Muscle layer of colon (tissue), 2 donors: ENCODE data around the gene BANP.
"Not testable (repeated sequence)": the region's sequence is repeated elsewhere in the genome, so short reads cannot be mapped to it uniquely, and the experiment has no call there.

ENCODE experiments used
- H3K27ac ChIP-seq: one replicate; pipeline ENCODE4 v1.7.0; 2013; ENCODE audit warnings: low read depth, mild to moderate bottlenecking, low read length, moderate library complexity
- H3K27me3 ChIP-seq, 2 donors: one replicate each; pipeline ENCODE4 v1.7.0; 2013; ENCODE audit warnings: low read length in 2 of 2, mild to moderate bottlenecking in 2 of 2; ENCODE audit not compliant: insufficient read depth in 2 of 2, control insufficient read depth in 1 of 2
- H3K36me3 ChIP-seq: one replicate; pipeline ENCODE4 v1.7.0; 2013; ENCODE audit warnings: mild to moderate bottlenecking, low read length; ENCODE audit not compliant: insufficient read depth
- H3K4me1 ChIP-seq: one replicate; pipeline ENCODE4 v1.7.0; 2013; ENCODE audit warnings: mild to moderate bottlenecking, low read length; ENCODE audit not compliant: insufficient read depth
- H3K4me3 ChIP-seq, 2 donors: one replicate each; pipeline ENCODE4 v1.7.0; 2013; ENCODE audit warnings: low read length in 2 of 2, low read depth in 1 of 2, mild to moderate bottlenecking in 1 of 2, moderate library complexity in 1 of 2
- H3K9ac ChIP-seq: one replicate; pipeline ENCODE4 v1.7.0; 2013; ENCODE audit warnings: low read length
- H3K9me3 ChIP-seq: one replicate; pipeline ENCODE4 v1.7.0; 2013; ENCODE audit warnings: mild to moderate bottlenecking, low read length
- donor health status: abdominal sarcoma.
- donor health status: Adenocarcinoma of cecum.

Gene BANP

DNA sequence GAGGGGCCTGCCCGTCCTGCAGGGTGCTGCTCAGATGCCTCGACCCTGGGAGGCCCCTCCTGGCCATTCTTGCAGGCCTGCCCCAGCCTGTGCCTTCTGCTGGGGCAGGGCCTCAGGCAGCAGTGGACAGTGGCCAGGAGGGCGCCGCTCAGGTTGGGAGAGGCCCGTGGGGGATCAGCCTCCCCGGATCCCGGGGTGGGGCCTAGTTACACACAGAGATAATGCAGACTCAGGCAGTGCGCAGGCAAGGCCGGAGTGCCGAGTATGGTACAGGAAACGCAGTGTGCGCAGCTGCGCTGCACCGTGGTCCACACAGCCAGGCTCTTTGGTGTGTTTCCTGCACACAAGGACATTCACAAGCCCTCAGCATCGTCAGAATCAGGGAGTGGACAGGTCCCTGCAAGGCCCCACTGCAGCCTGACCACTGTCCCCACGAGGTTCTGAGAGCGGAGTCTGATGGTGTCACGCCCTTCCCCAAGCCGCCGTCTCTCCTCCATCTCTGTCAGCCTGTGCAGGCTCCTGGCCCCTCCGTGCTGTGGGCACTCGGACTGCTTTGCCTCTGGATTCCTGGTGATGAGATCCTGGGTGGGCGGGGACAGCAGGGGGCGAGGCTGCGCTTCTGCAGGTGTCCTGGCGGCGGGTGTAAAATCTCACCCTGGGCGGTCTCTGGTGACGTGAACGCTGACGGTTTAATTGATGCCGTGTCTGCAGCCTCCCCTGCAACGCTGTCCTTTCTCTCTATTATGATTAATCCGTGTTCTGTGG lies 141.7 kb downstream of the BANP start:
- H3K4me3 ChIP-seq, H3K9me3 ChIP-seq, H3K36me3 ChIP-seq, H3K27me3 ChIP-seq, H3K9ac ChIP-seq, H3K4me1 ChIP-seq, H3K27ac ChIP-seq: not testable (repeated sequence)

DNA sequence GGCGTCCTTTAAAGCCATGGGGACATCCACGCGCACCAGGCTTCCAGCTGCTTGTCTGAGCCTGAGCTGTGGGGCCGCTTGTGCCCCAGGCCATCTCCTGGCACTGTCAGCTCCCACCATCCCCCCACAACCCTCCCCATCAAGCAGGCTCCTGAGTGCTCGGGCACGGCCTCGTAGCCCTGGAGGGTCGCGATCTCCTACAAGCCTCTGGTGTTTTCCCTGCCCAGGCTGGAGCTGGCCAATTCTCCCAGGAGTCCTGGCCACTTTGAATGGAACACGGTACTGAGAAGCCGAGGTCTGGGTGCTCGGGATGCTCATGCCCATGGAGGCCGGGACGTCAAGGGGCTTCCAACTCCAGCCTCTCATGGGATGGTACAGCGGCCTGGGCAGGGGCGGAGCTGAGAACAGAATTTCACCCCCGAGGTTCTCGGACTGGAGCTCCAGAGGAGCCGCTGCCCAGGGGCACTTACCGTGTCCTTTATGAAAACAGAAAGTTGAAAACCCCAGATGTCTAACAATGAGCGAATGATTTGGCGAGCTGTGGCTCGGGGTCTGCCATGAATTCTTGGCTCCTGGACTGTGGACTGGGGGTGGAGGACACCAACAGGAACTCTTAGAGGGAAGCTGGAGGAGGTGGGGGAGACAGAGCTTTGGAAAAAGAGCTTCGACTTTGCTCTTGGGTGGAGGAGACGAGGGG lies 142.5 kb downstream of the BANP start:
- H3K9ac ChIP-seq, H3K4me3 ChIP-seq, H3K4me1 ChIP-seq, H3K27ac ChIP-seq, H3K9me3 ChIP-seq, H3K36me3 ChIP-seq, H3K27me3 ChIP-seq: not testable (repeated sequence)

DNA sequence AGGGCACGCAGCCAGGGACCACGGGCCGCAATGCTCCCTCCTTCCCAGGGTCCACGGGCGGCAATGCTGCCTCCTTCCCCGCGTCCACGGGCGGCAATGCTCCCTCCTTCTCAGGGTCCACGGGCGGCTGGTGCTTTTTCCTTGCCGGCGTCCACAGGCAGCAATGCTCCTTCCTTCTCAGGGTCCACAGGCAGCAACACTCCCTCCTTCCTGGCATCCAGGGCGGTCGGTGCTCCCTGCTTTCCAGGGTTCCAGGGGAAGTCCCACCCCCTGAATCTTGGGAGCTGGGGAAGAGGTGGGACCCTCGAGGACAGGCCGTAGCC lies 143.0 kb downstream of the BANP start:
- not testable (repeated sequence) for H3K27me3 ChIP-seq, H3K4me3 ChIP-seq, H3K27ac ChIP-seq, H3K9me3 ChIP-seq, H3K36me3 ChIP-seq, H3K9ac ChIP-seq, H3K4me1 ChIP-seq

DNA sequence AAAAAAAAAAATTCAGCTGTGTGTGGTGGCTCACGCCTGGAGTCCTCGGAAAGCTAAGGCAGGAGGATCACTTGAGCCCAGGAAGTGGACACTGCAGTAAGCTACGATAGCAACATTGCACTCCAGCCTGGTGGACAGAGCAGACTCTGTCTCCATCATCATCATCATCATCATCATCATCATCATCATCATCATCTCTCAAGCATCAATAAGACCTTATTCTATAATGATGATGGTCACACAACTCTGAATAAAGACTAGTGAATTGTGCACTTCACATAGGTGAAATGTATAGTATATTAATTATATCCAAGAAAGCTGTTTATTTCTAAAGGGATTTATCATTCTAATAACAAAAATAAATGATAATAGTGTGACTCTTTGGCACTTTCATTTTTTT lies 143.7 kb downstream of the BANP start:
- H3K27me3 ChIP-seq: peaks cover 0 to 10% of the 10 kb centered on the region in 2 donors
- not testable (repeated sequence) for H3K9me3 ChIP-seq, H3K4me1 ChIP-seq, H3K36me3 ChIP-seq, H3K4me3 ChIP-seq, H3K27ac ChIP-seq, H3K9ac ChIP-seq

DNA sequence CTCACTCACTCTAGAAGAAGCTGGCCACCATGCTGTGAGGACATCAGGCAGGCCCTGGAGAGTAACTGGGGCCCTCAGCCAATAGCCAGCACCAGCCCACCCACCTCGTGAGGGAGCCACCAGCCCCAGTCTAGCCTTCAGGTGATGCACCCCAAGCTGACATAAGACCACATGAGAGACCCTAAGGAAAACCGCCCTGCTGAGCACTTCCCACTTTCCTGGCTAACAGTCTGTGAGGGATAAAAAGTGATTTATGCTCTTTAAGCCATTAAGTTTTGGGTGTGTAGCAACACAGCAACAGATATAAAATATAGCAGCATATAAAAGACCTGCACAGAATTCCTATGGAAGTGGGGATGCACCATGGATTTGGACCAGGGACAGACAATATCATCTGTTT lies 145.4 kb downstream of the BANP start:
- H3K4me1 ChIP-seq, H3K36me3 ChIP-seq: not testable (repeated sequence)

DNA sequence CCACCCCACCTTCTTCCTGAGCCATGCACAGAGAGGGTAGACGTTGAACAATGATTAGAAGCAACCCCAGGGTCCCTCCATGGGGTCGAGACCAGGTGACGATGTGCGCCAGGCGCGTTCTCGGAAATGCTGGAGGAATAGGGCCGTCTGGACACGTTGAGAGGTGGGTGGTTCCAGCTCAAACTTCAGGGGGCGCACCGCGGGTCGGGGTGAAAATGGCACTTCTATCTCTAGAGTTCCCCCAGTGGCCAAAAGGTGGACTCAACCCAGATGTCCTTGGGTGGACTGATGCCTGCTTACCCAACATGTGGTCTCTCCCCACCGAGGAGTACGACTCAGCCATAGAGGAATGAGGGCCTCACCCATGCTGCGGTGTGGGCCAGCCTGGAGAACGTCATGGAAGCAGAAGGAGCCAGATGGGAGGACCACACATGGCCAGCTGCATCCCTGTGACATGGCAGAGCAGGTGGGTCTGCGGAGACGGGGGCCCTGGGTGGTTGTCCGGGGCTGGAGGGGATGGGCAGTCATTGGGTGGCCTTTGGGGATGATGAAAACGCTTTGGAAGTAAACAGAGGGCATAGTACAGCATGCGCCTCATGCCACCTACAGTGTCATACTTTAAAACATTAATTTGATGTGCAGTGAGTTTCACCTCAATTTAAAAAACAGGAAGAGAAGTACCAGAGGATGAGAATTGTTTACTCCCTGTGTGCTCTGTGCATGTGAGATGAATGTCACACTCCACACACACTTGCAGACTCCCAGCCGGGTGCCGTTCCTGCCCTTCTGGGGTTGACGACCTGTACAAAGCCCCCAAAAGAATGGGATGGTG lies 147.7 kb downstream of the BANP start:
- H3K9ac ChIP-seq, H3K36me3 ChIP-seq, H3K27ac ChIP-seq, H3K9me3 ChIP-seq, H3K4me3 ChIP-seq, H3K4me1 ChIP-seq: not testable (repeated sequence)
- peaks cover 0 to 11% of the 10 kb centered on the region in 2 donors for H3K27me3 ChIP-seq

More for the DNA sequence above, 145.4 kb downstream of the BANP start:
- H3K27ac ChIP-seq, H3K9me3 ChIP-seq, H3K4me3 ChIP-seq, H3K9ac ChIP-seq: not testable (repeated sequence)
- H3K27me3 ChIP-seq: peaks cover 0 to 11% of the 10 kb centered on the region in 2 donors

DNA sequence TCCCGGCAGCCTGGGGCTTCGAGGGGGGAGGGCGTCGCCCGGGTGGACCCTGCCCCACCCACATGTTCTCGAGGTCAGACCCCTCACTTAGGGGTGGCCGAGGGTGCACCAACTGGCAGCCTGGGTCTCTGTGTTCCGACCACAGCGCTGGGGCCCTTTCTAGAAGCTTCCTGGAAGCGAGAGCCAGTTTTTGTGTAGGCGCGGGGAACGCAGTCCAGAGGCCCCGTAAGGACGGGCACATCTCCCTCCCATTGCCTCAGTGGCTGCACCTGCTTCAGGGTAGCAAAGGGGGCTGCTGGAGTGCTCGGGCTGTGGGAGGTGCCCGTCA lies 148.3 kb downstream of the BANP start:
- Histone ChIP-seq H3K27me3 (peaks cover 0 to 11% of the 10 kb centered on the region in 2 donors), H3K9me3 (peaks cover 5% of the 10 kb centered on the region), H3K36me3 (no peaks in the 10 kb centered on the region), H3K4me3 (no peak overlapping the region), H3K9ac (no peak overlapping the region), H3K27ac (no peak overlapping the region), H3K4me1 (no peaks in the 10 kb centered on the region)

DNA sequence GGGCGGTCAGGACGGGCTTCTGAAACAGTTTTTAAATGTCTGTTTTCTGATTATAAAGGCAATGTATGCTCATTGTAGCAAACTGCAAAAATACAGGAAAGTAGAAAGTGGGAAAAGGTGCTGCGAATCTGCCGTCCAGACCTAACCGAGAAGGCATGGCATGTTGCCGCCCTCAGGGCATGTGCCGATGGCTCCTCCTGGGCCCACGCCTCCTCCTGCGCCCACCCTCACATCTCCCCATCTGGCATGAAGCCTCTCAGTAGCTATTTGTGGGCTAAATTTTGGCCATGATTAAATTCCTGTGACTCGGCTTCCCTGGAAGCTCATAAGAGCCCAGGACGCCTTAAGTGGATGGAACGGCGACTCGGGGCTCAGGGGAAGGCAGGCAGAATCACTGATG lies 148.7 kb downstream of the BANP start:
- H3K27me3 ChIP-seq: peaks cover 0 to 11% of the 10 kb centered on the region in 2 donors
- not testable (repeated sequence) for H3K27ac ChIP-seq, H3K4me1 ChIP-seq, H3K9ac ChIP-seq, H3K36me3 ChIP-seq, H3K4me3 ChIP-seq, H3K9me3 ChIP-seq

DNA sequence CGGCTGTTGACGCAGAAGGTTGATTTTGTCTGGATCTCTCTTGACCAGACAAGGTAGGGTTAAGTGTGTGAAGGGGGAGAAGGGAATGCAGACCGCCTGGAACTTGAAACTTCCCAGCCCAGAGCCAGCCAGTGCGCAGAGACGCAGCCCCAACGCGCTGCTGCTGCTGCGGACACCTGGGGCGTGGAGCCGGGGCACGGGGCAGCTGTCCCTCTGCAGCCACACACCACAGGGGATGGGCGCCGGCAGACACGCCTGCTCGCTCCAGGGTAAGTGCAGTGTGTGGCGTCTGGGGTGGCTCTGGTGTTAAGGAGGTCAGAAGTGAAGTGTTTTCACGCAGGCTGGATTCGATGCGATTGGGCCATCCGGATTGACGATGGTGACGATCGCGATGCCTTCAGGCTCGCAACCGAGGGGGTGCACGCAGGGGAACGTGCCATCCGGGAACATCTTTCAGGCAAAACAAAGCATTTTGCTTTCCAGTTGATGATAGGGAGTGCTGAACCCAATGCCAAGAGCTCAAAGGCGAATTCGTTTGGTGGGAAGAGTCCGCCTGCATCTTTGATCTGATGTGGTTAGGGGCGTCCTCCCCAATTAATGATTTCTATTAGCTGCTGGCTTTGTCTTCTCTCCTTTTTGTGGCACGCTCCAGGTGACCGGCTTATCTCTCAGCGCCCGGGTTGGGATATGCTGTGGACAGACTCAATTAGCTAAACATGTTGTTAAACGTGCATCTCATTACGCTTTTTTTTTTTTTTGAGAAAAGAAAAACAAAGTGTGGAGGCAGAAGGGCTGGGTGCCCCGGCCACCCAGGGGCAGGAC lies 149.8 kb downstream of the BANP start:
- not testable (repeated sequence) for H3K9ac ChIP-seq, H3K4me3 ChIP-seq, H3K4me1 ChIP-seq, H3K9me3 ChIP-seq, H3K36me3 ChIP-seq, H3K27ac ChIP-seq
- H3K27me3 ChIP-seq: peaks cover 0 to 11% of the 10 kb centered on the region in 2 donors

DNA sequence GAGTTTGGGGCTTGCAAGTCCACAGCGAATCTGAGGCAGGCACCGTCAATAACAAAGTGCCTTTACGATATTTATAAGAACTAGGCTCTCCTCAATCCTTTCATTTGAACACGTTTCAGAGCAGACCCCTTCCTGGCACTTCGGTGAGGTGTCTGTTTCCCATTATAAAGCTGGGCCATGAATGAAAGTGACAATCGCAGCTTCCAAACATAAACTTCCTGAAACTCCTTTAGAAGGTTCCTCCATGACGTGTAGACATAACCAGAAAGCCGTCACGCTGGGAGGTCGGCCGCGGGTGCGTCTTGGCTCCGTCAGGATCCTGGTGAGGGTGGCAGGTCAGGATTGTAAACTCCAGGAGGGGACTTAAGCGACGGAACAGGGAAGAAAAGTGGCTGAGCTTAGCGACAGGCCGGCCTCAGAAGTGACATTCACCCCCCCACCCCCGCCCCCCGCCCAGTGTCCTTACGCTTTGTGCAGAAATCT lies 150.4 kb downstream of the BANP start:
- peaks cover 0 to 11% of the 10 kb centered on the region in 2 donors for H3K27me3 ChIP-seq
- not testable (repeated sequence) for H3K27ac ChIP-seq, H3K9me3 ChIP-seq, H3K36me3 ChIP-seq, H3K4me1 ChIP-seq, H3K9ac ChIP-seq, H3K4me3 ChIP-seq

DNA sequence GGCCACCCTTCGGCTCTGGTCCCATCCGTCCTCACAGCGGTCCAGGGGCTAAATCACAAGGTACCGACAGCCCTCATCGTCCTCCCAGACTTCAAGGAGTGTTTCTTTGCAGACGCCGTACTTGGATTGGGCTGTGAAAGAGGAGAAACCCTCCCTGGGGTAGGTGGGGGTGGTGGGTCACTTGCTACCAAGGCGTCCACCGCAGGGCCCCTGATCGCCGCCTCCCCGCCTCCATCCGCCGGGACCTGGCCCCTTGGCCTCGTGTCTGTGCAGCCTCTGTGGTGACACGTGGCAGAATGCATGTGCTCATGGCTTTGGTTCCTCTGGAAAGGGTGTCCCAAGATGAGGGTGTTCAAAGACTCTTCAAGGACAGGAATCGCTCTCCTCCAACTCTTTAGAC lies 151.4 kb downstream of the BANP start:
- H3K9ac ChIP-seq: no peak overlapping the region
- no peaks in the 10 kb centered on the region for H3K9me3 ChIP-seq
- H3K4me1 ChIP-seq: no peaks in the 10 kb centered on the region
- no peaks in the 10 kb centered on the region for H3K36me3 ChIP-seq
- no peak overlapping the region for H3K27ac ChIP-seq
- H3K4me3 ChIP-seq: no peak overlapping the region
- peaks cover 0 to 11% of the 10 kb centered on the region in 2 donors for H3K27me3 ChIP-seq
